Esophagus muscularis mucosa (tissue), 4 donors: ENCODE results near the gene ARHGAP8. TPM values are rescaled to one million over a fixed set of nuclear protein-coding genes. Genes with fewer than 3 reads are reported as not detected.

Source experiments
- DNase-seq: peaks from one replicate; pipeline ENCODE4 v3.0.0-alpha.2; 2017; ENCODE audit errors: extremely low spot score
- H3K27ac ChIP-seq, 4 donors: fragments of 200-600 bp; sonication (generic); replicated peaks in 1 of 4; 1 replicate in 3 of 4; 2 replicates in 1 of 4; pipeline ENCODE4 v1.5.1; 2016 to 2019; ENCODE audit warnings: mild to moderate bottlenecking in 1 of 4
- H3K27me3 ChIP-seq, 4 donors: fragments of 200-600 bp; sonication (generic); one replicate each; pipeline versions ENCODE4 v1.5.1 to v1.6.0; 2016 to 2019
- H3K36me3 ChIP-seq, 4 donors: fragments of 200-600 bp; sonication (generic); one replicate each; pipeline ENCODE4 v1.5.1; 2016 to 2019
- H3K4me1 ChIP-seq, 4 donors: fragments of 200-600 bp; sonication (generic); one replicate each; pipeline ENCODE4 v1.5.1; 2016 to 2019
- H3K4me3 ChIP-seq, 4 donors: fragments of 200-600 bp; sonication (generic); 1 replicate in 2 of 4; 2 replicates in 2 of 4; pipeline ENCODE4 v1.5.1; 2016 to 2019; ENCODE audit warnings: mild to moderate bottlenecking in 4 of 4, moderate library complexity in 1 of 4
- H3K9me3 ChIP-seq, 4 donors: fragments of 200-600 bp; sonication (generic); 1 replicate in 3 of 4; 2 replicates in 1 of 4; pipeline ENCODE4 v1.5.1; 2016 to 2019
- EP300 ChIP-seq: sonication (generic); formaldehyde crosslinking; IDR thresholded peaks from one replicate; pipeline ENCODE4 v1.6.1; 2017; ENCODE audit warnings: antibody characterized with exemption
- POLR2A ChIP-seq: fragments of 450-650 bp; IDR thresholded peaks from one replicate; pipeline ENCODE4 v1.6.1; 2017; ENCODE audit warnings: antibody characterized with exemption, moderate library complexity, mild to moderate bottlenecking, low read depth
- POLR2AphosphoS5 ChIP-seq, 2 donors: sonication (generic); formaldehyde crosslinking; IDR thresholded peaks; one replicate each; pipeline ENCODE4 v1.6.1; 2017; ENCODE audit warnings: antibody characterized with exemption in 2 of 2
- WGBS: methylation state at CpG from one replicate; pipeline ENCODE4 v1.1.5; 2018; 5-methylcytosine and 5-hydroxymethylcytosine counted together
- intact Hi-C: fragments of 100-400 bp; cut with DNase I; formaldehyde crosslinking; loops from one replicate; pipeline ENCODE4 v1.15.1; 2023
- total RNA-seq, 4 donors: library from RNA; depleted of rRNA; stranded (reverse); fragments of >200 nt; gene quantifications; one replicate each; pipeline versions ENCODE4 v1.1.0 to v1.2.1, GENCODE V29; 2016
- TF ChIP-seq, protein P1 (sequence below), 3 experiments: fragments of 200-600 bp in 2 of 3; fragments of 450-650 bp in 1 of 3; sonication (generic) in 2 of 3; IDR thresholded peaks; one replicate each; pipeline ENCODE4 v1.5.1; 2017 to 2019; ENCODE audit warnings: antibody characterized with exemption in 3 of 3, mild to moderate bottlenecking in 2 of 3, moderate library complexity in 1 of 3

The ARHGAP8 gene
- total RNA-seq: under 1 TPM in 2 of 4 donors, not detected in 2; 0.33 to 0.58 TPM

DNA sequence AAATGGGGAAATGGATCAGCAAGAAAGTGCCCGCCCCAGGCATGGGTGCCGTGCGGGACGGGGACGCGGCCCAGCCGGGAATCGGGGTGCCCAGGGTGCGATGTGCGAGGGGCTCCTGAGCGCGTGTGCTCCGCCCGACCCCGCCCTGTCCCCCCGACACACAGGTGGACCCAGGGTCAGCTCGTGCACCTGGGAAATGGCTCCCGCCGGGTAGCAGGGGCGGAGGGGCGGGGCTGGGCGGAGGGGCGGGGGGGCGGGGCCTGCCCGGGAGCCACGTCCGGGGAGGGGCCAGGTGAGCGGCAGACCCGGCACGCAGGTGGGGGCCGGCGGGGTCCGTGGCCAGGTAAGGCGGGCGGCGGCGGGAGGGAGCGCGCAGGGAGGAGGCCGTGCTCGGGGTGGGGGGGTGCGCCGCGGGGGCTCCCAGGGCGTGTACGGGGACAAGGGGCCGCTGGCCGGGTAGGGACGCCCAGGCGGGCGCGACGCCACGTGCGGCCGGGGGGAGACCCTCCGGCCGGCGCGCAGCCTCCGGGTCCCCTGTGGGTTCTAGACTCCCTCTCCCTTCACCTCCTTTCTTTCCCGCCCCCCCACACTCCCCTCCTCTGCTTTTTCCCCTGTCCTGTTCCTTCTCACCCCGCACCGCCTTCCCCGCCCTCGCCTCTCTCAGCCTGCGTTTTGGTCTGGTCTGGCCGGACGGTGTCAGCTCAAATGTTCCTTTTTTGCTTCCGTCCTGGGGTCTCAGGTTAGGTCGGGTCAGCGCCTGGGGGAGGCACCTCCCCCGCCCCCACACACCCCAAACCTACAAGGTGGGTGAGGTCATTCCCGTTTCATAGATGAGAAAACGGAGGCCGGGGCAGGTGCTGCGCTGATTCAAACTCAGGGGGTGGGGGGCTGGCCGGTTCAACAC, at the start of gene ARHGAP8:
Gene ARHGAP8, plus strand, starts transcription at position 291 of the 904 bp plus-strand sequence. CDS start 33,953 bp downstream, outside the sequence.
- H3K36me3 ChIP-seq: no peaks in the 10 kb centered on the region
- H3K9me3 ChIP-seq: no peaks in the 10 kb centered on the region
- peak within 1 kb of the TSS in 3 of 4 donors; percentile 24 to 37 (median 30) for H3K4me3 ChIP-seq
- TF ChIP-seq, protein P1, sequence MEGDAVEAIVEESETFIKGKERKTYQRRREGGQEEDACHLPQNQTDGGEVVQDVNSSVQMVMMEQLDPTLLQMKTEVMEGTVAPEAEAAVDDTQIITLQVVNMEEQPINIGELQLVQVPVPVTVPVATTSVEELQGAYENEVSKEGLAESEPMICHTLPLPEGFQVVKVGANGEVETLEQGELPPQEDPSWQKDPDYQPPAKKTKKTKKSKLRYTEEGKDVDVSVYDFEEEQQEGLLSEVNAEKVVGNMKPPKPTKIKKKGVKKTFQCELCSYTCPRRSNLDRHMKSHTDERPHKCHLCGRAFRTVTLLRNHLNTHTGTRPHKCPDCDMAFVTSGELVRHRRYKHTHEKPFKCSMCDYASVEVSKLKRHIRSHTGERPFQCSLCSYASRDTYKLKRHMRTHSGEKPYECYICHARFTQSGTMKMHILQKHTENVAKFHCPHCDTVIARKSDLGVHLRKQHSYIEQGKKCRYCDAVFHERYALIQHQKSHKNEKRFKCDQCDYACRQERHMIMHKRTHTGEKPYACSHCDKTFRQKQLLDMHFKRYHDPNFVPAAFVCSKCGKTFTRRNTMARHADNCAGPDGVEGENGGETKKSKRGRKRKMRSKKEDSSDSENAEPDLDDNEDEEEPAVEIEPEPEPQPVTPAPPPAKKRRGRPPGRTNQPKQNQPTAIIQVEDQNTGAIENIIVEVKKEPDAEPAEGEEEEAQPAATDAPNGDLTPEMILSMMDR (IDR thresholded peaks at IDR 0.05): no peak
- TF ChIP-seq EP300: no peak
- TF ChIP-seq POLR2AphosphoS5 (IDR thresholded peaks at IDR 0.05): no peak
- no peak for TF ChIP-seq POLR2A
- intact Hi-C loops: no loop called here
- peaks cover 0 to 88% (median 26%) of the 10 kb centered on the region in 4 donors for H3K27me3 ChIP-seq
- peaks cover 0 to 20% (median 18%) of the 10 kb centered on the region in 4 donors for H3K4me1 ChIP-seq
- 14% methylated on average over 38 of the region's 78 CpGs for WGBS
- no peak for DNase-seq
- no peak within 1 kb of the TSS for H3K27ac ChIP-seq

DNA sequence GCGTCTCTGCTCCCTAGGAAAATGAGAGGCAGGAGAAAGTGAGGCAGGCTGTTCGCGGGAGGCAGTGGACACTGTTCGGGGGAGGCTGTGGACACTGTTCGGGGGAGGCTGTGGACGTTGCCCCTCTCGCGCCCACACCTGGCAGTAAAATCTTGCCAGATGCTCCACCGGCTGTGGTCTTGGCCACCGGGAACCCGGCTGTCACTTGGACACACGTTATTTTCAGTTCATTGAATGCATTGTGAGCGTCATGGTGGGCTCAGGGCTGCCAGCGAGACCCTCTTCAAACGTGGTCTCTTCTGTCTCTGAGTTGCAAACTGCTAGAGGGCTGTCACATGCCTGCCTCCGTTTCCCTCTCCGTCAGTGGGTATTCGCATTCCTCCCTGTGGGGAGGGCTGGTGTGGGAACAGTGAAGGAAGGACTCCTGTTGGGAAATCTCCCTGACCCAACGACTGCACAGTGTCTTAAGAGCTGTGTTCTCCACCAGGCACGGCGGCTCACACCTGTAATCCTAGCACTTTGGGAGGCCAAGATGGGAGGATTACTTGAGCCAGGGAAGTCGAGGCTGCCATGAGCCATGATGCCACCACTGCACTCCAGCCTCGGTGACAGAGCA, 49.0 kb upstream of the ARHGAP8 start:
- WGBS: 45% methylated on average over 23 of the region's 23 CpGs
- Histone ChIP-seq H3K27me3 (peaks cover 0 to 84% (median 5%) of the 10 kb centered on the region in 4 donors), H3K9me3 (no peaks in the 10 kb centered on the region), H3K4me3 (peak overlapping the region; percentile 55 to 69 (median 56)), H3K36me3 (peaks cover 0 to 5% (median 0%) of the 10 kb centered on the region in 4 donors), H3K27ac (no peak overlapping the region), H3K4me1 (peaks cover 17 to 30% (median 22%) of the 10 kb centered on the region in 4 donors)
- DNase-seq: no peak
- TF ChIP-seq POLR2A (no peak), POLR2AphosphoS5 (IDR thresholded peaks at IDR 0.05) (no peak), EP300 (no peak)
- TF ChIP-seq, protein P1 (IDR thresholded peaks at IDR 0.05): no peak
- intact Hi-C loops: no loop called here

DNA sequence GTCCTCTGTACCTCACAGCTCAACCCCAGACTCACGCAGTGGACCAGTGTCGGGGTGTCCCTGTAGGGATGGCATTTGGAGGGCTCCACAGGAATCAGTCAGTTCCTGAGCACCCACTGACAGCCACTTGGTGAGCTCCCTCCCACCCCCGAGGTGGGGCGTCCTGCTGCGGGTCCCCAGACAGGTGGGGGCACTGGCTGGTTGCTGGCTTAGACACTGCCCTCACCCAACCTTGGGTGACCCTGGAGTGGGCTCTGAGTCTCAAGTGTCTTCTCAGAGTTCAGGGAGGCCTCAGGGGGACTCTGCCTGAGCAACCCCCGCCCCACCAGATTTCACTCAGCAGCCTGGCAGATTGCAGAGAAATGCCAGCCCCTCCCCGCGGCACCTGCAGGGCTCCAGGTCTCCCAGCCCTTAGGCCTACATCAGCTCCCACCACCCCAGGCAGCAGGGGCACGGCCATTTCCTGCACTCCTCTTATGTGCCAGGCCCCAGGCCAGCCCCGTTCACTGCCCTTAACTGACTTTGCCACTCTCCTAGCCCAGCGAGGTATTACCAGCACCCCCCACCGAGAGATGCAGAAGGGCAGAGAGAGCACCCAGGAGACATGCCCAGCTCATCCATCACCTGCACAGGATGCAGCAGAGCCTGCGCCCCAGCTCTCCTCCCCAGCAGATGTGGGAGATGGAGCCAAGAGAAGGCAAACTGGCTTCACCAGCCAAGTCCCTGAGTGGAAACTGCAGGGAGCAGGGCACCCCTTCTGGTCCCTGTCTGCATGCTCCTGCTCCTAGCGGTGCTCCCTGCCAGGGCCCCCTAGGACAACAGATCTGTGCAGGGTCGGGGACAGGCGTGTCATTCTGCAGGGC, 48.0 kb upstream of the ARHGAP8 start:
- DNase-seq: no peak
- Histone ChIP-seq H3K27me3 (peaks cover 0 to 74% (median 5%) of the 10 kb centered on the region in 4 donors), H3K27ac (no peak overlapping the region), H3K36me3 (peaks cover 0 to 5% (median 0%) of the 10 kb centered on the region in 4 donors), H3K9me3 (no peaks in the 10 kb centered on the region), H3K4me3 (no peak overlapping the region), H3K4me1 (peaks cover 17 to 25% (median 21%) of the 10 kb centered on the region in 4 donors)
- no peak for TF ChIP-seq POLR2A
- TF ChIP-seq, protein P1 (IDR thresholded peaks at IDR 0.05): no peak
- no peak for TF ChIP-seq EP300
- no peak for TF ChIP-seq POLR2AphosphoS5 (IDR thresholded peaks at IDR 0.05)
- 89% methylated on average over 8 of the region's 16 CpGs for WGBS
- intact Hi-C loops: no loop called here

- no peaks in the 10 kb centered on the region for H3K9me3 ChIP-seq
- no peak for DNase-seq
- intact Hi-C loops: no loop called here
- TF ChIP-seq, protein P1 (IDR thresholded peaks at IDR 0.05): no peak
- TF ChIP-seq POLR2A: no peak
- TF ChIP-seq EP300: no peak
- TF ChIP-seq POLR2AphosphoS5 (IDR thresholded peaks at IDR 0.05): no peak
- H3K27ac ChIP-seq: no peak overlapping the region
- H3K27me3 ChIP-seq: peaks cover 0 to 68% (median 5%) of the 10 kb centered on the region in 4 donors
- peaks cover 0 to 5% (median 0%) of the 10 kb centered on the region in 4 donors for H3K36me3 ChIP-seq
- no peak overlapping the region for H3K4me3 ChIP-seq
- WGBS: 99% methylated on average over 4 of the region's 4 CpGs
- peaks cover 17 to 25% (median 21%) of the 10 kb centered on the region in 4 donors for H3K4me1 ChIP-seq
Observed at GRCh38 chr22:44705022-44705297, 47.4 kb upstream of the ARHGAP8 start.
